GM19099 (cell line): Measurements from ENCODE around the gene WSB2.
A peak's percentile ranks its signal among the peaks of the same experiment; 100 is the strongest.

ENCODE experiments used
- POLR2A ChIP-seq: IDR thresholded peaks from 3 replicates; pipeline ENCODE4 v1.6.1; 2011; ENCODE audit warnings: low read depth; ENCODE audit not compliant: insufficient read length; ENCODE audit errors: extremely low read depth

WSB2 gene

GRCh38 chr12:118070650-118071049 is 9.7 kb upstream of the WSB2 start:
- no peak for TF ChIP-seq POLR2A

- no peak for TF ChIP-seq POLR2A
Observed at GRCh38 chr12:118068445-118068844, 7.5 kb upstream of the WSB2 start.

- TF ChIP-seq POLR2A = no peak
Observed at GRCh38 chr12:118065380-118065779, 4.4 kb upstream of the WSB2 start.

GRCh38 chr12:118064608-118065007 is 3.6 kb upstream of the WSB2 start:
- no peak for TF ChIP-seq POLR2A

GRCh38 chr12:118063576-118064391 is 2.8 kb upstream of the WSB2 start:
- TF ChIP-seq POLR2A = no peak

- peak; percentile 49 for TF ChIP-seq POLR2A
Observed at GRCh38 chr12:118061873-118062843, 1.2 kb upstream of the WSB2 start.

GRCh38 chr12:118060301-118061010 is 523 bp downstream of the WSB2 start:
- TF ChIP-seq POLR2A = no peak

- no peak for TF ChIP-seq POLR2A
Observed at GRCh38 chr12:118059341-118060191, 1.4 kb downstream of the WSB2 start.

- no peak for TF ChIP-seq POLR2A
Observed at GRCh38 chr12:118058881-118059280, 2.1 kb downstream of the WSB2 start.

GRCh38 chr12:118058227-118058626 is 2.8 kb downstream of the WSB2 start:
- no peak for TF ChIP-seq POLR2A

- TF ChIP-seq POLR2A = no peak
Observed at GRCh38 chr12:118055865-118056773, 4.9 kb downstream of the WSB2 start.

- no peak for TF ChIP-seq POLR2A
Observed at GRCh38 chr12:118055144-118055557, 5.8 kb downstream of the WSB2 start.
